Measurements from ENCODE around the gene CD7.

Gene CD7

GRCh38 chr17:82346342-82347300, 29.2 kb upstream of the CD7 start:
- no peak for DNase-seq

DNA sequence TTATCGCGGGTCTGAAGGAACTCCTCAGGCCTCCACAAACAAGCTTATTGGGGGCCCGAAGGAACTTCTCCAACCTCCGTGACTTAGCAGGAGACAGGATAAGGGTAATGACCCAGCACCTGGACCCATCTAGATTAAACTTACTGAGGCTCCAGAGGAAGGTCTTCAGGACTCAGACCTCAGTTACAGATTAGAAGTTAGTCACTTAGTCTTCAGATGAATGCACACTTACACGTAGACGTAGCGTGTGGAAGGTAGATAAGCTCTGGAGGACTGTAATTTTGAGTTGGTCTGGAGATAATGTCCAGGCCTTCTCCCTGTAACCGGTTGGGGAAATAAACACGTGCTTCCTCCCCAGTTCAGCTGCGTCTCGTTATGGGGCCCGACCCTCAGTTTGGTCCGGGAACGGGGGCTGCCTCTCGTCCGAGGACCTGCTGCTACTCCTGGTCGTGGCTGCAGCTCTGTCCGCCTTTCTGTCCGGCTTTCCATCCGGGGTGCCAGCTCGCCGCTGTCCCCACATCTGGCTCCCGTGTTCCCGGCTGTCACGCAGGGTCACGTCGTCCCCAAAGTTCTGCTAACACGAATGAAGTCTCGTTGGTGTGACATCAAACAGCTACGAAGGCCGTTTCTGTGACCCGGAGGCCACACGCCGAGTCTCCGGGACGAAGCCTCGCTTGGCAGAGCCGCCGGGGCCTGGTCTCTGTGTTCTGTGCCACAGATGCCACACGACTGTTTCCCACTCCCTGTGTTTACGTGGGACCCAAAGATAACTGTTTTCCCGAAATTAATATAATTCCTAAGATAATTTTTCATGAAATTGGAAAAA, 28.0 kb upstream of the CD7 start:
- DNase-seq = no peak

GRCh38 chr17:82344175-82344907, 26.9 kb upstream of the CD7 start:
- DNase-seq = no peak

DNA sequence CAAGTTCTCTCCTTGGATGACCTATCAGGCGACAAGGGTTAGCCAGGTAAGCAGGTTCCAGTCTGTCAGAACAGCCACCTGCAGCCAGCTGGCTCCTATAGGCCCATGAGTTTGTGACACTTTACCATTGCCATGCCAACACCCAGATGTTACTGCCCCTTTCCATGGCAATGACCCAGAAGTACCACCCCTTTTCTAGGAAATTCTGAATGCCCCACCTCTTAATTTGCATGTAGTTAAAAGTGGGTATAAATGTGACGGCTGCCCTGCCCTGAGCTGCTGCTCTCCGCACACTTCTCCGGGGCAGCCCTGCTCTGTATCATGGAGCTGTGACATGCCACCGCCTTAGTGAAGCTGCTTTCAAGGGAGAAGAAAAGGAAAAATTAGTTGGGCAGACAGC, 26.2 kb upstream of the CD7 start:
- DNase-seq = no peak

DNA sequence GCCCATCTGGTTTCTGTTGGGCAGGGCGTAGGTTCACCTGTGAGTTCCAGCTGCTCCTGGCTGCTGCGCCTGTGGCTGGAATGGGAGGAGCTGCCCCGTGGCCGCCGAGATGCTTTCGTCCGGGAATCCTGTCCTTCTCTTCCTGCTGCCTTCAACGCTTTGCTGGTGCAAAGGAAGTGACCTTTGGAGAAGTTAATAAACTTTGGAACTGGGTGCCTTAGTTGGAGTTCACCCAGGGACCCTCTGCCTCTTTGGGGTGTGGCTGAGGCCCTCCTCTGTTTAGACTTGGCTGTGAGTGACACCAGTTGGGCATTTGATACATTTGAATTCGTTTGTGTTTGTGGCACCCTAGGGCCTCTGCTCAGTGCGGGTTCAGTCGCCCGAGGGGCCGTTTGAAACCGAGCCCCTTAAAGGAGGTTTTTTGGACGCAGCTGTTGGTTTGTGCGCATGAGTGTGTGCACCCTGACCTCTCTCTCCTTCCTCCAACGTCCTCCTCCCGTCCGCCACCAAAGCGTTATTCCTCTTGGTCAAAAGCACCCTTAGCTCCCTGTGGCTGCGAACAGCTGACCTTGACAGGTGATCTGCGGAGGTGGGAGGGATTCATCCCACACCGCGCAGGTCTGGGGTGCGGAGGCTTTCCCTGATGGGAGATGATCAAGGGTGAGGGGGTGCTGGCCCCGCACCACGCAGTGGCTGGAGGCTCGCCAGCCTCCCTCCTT, 25.1 kb upstream of the CD7 start:
- DNase-seq = no peak

- DNase-seq = no peak
Measured at GRCh38 chr17:82339634-82340580, 22.5 kb upstream of the CD7 start.

DNA sequence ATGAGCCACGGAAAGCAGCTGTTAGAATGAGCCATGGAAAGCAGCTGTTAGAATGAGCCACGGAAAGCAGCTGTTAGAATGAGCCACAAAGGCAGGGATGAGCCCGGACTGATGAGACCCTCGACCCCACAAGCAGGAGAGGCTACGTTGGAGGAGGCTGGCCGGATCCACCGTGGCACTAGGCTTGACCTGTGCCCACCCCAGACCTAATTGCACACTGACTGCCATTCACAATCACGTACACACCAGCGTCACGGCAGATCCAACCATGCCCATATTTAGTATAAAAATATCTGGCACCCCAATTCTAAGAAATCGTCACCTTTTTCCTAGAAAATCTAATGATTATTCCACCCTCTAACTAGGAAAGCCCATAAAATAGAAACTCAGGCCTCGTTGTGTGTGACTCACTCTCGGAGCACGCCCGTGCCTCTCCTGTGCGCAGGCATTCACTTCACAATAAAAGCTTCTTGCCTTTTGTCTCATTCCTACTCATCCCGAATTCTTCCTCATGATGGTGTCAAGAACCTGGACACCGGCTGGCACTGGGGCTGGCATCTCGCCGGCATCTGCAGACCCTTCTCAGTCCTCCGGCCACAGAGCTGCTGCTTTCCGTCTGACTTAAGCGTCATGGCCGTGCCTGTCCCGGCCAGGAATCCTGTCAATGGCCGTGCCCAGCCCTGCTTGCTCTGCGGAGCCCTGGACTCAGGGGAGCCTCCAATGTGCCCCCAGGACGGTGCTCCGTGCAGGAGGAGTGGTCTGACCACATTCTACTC, 21.6 kb upstream of the CD7 start:
- peak; percentile 22 for DNase-seq

GRCh38 chr17:82334622-82335394, 17.4 kb upstream of the CD7 start:
- no peak for DNase-seq

DNA sequence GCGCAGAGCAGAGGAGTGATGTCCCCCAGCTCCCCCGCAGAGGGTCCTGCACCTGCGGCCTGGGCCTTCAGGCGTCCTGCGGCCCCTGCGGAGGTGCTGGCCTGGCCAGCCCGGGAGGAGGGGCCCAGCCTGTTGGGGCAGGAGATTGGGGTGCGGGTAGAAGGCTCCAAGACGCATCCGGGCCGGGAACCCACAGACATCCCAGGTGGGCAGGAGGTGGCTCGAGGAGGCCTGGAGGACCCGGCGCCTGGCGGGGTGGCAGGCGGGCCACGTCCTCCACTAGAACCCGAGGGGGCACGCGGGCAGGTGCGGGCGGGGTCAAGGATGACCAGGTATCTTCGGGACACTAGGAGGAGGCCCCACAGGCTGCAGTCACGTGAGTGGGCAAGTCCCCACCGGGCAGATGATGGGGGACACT, 16.8 kb upstream of the CD7 start:
- DNase-seq = no peak

DNA sequence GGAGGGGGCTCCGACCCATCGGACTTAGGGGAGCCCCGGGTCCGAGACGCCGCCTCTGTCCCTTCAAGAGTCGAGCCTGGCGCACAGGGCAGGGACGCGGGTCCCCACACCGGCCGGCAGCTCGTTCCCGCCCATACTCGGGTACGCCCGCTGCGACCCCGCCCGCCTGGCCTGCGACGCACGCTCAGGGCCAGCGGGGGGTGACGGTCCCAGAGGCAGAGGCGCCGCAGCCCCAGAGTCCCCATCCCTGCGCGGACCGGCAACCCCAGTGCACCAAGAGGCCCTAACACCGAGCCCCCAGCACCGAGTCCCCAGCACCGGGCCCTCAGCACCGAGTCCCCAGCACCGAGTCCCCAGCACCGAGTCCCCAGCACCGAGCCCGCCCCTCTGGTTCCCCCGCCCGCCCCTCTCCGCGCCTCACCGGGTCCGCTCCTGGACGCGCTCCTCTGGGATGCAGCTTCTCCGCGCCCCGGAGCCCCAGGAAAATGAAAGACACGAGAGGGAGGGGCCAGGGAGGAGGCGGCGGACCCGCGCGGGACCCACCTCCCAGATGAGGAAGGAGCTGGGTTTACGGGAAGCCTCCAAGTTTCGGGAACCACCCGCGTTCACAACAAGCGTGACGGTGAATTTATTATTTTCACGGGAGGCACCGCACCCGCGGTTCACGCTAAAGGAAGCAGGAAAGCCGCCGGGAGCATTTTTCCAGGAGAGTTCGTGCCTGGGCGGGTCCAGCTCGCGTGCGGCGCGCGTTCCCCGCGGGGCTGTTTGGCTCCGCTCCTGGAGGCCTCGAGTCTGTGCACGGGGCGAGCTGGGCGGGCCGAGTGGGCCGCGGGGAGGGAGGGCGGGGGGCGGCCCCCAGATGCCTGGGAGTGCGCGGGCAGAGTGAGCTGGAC, 16.1 kb upstream of the CD7 start, which contains the start of gene SECTM1:
Gene SECTM1, minus strand, starts transcription at position 488 of the 893 bp plus-strand sequence. CDS start 6,526 bp downstream, outside the sequence.
- DNase-seq = no peak

GRCh38 chr17:82332669-82333278, 15.4 kb upstream of the CD7 start:
- DNase-seq = no peak

- no peak for DNase-seq
Measured at GRCh38 chr17:82331345-82331939, 14.0 kb upstream of the CD7 start.

GRCh38 chr17:82330322-82331239, 13.2 kb upstream of the CD7 start:
- DNase-seq = no peak

- no peak for DNase-seq
Measured at GRCh38 chr17:82329683-82330321, 12.4 kb upstream of the CD7 start.

DNA sequence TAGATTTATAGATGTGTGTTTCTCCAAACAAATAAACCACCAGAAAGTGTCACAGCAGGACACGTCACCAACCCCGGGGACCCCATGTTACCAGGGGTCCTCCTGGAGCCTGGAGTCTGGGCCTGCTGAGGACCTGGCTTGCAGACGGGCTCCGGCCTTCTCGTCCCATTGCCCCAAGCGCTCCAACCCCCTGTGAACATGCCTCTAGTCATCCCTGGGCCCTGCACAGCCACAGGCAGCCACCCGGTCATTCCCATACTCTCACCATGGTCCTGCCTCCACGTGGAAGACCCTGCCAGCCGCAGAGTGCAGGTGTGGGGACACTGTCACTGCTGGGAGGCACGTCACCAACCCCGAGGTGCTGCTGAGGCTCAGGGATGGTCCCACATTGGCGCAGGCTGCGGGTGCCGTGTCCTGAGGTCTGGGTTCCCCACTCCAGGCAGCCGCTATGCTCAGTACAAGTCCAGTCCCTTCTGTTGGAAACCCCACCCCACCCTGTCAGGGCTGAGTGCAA, 11.6 kb upstream of the CD7 start:
- no peak for DNase-seq

Data from NCI-H2227 treated with DMSO at 0.1 percent for 48 hours (cell line).